HG02852 (cell line): ENCODE data around the gene CSF2.

Source experiments
- ATAC-seq: cut with Tn5 transposase; IDR thresholded peaks from one replicate; pipeline ENCODE4 v1.9.1; 2021; ENCODE audit warnings: mild to moderate bottlenecking, moderate library complexity; ENCODE audit not compliant: unreplicated experiment

The CSF2 gene

DNA sequence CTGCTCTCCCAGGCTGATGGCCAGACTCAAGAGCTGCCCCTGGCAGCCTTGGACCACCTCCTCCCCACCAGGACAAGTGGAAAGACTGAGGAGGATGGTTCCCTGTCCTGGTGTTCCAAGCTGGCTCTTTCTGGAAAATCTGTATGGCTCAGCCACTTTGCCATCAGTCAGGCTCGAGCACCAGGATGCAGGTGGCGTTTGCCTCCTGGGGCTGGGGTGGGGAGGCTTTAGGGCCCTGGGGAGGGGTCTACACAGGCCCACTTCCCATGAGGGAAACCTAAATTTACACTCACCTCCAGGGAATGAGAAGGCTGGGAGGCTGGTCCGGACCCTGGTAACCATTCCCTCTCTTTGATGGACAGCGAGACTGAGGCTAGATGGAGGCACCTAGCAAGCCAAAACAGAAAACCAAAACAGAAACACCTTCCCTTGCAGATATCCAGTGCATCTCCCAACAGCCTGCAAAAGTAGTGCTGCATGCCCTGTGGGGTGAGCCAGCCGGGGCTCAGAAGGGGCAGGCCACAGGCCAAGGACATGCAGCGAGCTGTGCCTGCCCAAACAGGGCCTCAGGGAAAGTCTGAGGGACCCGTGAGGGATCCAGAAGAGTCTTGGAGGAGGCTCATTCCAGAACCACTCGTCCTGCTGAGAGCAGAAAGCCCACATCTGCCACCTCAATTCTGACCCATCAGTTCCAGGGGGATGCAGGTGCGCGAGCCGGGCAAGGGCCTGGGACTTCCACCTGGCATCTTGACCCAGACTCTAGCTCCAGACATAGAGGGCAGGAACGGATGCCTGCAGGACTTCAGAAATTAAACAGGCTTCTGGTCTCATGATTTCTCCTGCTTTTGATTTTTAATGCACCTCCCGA lies 5.4 kb upstream of the CSF2 start:
- no peak for ATAC-seq

DNA sequence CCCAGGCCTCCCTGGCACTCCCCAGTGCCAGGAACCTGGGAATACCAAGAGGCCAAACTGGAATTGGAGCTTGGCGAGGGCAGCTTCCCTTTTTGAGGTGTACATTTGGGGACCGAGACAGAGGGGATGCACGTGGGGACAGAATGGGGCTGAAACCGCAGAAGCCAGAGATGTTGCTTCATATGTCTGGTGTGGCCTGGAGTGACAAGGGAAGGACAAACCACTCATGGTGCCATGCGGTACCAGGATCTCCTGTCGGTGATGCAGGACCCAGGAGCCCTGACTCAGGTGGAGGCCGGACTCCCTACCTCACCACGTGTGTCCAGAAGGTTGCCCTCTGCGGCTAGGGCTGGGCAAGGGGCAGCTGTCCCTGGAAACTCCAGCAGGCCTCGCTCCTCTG lies 4.0 kb upstream of the CSF2 start:
- ATAC-seq: no peak

- ATAC-seq: no peak
Observed at GRCh38 chr5:132069994-132070393, 3.6 kb upstream of the CSF2 start.

DNA sequence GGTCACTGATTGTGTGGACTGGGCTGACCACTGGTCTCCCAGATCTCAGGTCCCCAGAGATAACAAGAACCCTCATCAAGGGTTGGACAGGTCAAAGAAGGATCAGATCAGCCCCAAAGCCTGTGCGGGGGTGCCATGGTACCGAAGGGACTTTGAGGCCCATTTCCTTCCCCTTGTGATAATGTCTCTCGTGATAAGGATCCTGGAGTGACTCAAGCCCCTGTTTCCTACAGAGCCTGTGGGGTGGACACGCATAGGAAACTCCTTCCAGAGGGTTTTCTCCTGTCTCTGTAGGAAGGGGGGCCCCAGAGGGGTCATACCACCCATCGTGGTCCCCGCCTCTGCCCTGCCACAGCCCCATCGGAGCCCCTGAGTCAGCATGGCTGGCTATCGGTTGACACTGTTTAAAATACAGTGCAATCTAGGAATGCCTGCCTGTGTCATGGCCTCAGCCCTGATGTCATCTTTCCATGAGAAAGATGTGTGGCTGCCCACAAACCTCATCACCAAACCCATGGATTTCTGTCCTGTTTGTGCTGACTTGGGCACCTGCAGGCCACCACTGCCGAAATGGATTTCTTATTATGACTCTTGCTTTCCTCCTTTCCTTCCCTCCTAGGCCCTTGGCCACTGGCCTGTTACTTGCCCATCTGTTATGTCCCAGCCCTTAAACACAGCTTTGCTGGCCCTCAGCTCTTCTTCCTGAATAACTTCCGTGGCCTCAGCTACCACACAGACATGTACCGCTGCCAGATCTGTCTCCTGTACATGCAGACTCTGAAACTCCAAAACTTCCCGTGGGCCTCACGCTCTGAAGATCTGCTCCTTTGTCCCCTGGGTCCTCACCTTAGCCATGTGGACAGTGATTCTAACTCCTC lies 2.9 kb upstream of the CSF2 start:
- no peak for ATAC-seq

DNA sequence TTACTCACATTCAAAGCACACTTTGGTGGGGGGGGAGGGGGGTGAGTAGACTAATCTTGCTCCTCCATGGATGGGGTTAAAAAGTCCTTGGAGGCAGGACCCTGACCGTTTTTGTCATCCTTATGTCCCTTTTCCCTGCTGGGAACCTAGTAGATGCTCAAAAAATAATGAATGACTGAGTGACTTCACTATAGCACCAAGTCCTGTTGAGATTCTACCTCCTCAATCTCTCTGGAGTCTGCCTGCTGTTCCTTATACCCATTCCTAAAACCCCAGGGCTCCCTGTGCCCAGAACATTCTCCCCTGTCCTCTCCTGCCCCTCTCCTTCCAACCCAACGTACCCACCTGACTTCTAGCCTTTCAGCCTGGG lies 2.3 kb upstream of the CSF2 start:
- ATAC-seq: no peak

DNA sequence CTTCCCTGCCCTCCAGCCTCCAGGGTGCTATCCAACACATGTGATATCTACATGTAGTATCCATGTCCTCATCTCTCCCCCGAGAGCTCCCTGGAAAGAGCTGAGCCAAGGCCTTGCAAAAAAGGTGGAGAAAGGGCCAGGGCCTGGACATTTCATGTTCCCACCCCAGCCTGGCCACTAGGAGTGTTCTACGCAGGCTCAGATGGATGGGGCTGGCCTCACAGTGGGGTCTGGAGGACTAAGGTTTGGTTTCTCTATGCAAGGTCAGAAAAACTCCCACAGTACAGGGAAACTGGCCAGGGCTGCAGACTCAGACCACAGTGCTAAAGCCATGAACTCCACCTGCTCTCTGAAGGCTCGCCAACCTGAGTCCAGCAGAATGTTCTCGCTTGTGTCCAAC lies 1.5 kb upstream of the CSF2 start:
- no peak for ATAC-seq

- no peak for ATAC-seq
Observed at GRCh38 chr5:132072528-132072927, 1.1 kb upstream of the CSF2 start.

DNA sequence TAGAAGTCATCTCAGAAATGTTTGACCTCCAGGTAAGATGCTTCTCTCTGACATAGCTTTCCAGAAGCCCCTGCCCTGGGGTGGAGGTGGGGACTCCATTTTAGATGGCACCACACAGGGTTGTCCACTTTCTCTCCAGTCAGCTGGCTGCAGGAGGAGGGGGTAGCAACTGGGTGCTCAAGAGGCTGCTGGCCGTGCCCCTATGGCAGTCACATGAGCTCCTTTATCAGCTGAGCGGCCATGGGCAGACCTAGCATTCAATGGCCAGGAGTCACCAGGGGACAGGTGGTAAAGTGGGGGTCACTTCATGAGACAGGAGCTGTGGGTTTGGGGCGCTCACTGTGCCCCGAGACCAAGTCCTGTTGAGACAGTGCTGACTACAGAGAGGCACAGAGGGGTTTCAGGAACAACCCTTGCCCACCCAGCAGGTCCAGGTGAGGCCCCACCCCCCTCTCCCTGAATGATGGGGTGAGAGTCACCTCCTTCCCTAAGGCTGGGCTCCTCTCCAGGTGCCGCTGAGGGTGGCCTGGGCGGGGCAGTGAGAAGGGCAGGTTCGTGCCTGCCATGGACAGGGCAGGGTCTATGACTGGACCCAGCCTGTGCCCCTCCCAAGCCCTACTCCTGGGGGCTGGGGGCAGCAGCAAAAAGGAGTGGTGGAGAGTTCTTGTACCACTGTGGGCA lies 642 bp downstream of the CSF2 start:
- no peak for ATAC-seq

DNA sequence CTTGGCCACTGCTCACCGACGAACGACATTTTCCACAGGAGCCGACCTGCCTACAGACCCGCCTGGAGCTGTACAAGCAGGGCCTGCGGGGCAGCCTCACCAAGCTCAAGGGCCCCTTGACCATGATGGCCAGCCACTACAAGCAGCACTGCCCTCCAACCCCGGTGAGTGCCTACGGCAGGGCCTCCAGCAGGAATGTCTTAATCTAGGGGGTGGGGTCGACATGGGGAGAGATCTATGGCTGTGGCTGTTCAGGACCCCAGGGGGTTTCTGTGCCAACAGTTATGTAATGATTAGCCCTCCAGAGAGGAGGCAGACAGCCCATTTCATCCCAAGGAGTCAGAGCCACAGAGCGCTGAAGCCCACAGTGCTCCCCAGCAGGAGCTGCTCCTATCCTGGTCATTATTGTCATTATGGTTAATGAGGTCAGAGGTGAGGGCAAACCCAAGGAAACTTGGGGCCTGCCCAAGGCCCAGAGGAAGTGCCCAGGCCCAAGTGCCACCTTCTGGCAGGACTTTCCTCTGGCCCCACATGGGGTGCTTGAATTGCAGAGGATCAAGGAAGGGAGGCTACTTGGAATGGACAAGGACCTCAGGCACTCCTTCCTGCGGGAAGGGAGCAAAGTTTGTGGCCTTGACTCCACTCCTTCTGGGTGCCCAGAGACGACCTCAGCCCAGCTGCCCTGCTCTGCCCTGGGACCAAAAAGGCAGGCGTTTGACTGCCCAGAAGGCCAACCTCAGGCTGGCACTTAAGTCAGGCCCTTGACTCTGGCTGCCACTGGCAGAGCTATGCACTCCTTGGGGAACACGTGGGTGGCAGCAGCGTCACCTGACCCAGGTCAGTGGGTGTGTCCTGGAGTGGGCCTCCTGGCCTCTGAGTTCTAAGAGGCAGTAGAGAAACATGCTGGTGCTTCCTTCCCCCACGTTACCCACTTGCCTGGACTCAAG lies 1.5 kb downstream of the CSF2 start:
- no peak for ATAC-seq

- no peak for ATAC-seq
Observed at GRCh38 chr5:132075719-132076077, 2.1 kb downstream of the CSF2 start.

DNA sequence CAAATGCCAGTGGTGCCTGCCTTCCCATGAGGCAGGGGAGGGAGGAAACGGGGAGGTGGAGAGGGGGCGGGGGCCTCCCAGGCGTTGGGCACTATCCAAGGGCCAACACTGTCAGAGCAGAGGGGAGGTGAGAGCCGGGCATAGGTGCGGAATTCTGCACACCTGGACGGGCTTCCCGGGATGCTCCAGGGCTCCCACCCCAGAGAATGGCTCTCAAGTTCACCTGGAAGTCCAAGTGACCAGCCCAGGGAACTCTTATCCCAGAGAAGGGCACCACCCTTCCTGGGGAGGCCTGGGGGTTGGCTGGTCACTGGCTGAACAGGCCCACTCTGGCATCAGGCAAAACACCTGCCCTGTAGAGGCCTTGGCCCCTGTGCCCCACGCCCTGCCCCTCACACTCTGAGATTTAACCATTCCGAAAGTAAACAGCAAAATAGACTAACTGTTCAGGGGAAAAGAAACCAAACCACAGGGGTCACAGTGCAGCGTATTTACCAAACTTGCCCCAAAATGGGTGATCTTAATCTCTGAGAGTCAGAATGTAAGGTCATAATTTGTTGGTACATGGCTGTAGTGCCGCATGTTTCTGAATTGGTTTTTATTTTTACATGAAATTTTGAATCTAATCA lies 2.7 kb downstream of the CSF2 start:
- ATAC-seq: no peak

GRCh38 chr5:132076983-132077382 lies 3.4 kb downstream of the CSF2 start:
- no peak for ATAC-seq

DNA sequence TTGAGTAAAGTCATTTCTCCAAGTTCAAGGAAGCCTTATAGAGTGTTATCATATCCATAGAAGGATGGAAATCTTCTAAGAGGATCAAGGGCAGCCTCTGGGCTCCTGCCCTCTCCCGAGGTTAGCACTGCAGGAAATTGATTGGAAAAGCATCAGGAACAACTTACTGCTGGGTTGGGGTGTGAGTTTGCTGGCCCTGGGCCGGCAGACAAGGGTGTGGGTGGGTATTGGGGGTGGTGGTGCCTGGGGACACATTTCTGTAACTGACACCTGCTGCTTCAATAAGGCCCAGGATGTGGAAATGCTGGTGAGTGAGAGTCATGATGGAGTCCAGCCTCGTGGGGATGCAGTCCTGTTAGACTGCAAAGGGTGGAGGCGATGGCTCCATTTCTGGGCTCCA lies 5.5 kb downstream of the CSF2 start:
- ATAC-seq: no peak

GRCh38 chr5:132079619-132080018 lies 6.0 kb downstream of the CSF2 start:
- no peak for ATAC-seq

DNA sequence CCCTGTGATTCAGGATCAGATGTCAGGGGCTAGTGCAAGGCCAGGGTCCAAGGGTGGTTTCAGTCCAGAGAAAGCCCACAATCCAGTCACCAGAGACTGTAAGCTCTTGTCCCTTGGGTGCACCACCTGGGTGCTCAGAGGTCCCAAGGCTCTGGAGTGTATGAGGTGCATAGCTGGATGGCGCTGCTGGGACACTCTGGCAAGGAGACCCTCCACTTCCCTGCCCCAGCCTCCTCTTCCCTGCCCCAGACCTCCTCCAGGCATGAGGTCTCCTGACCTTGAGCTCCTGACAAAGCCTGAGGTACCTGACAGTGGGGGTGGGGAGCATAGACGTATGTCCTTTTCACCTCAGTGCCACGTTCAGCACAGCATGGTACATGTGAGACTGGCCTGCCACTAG lies 7.0 kb downstream of the CSF2 start:
- no peak for ATAC-seq

DNA sequence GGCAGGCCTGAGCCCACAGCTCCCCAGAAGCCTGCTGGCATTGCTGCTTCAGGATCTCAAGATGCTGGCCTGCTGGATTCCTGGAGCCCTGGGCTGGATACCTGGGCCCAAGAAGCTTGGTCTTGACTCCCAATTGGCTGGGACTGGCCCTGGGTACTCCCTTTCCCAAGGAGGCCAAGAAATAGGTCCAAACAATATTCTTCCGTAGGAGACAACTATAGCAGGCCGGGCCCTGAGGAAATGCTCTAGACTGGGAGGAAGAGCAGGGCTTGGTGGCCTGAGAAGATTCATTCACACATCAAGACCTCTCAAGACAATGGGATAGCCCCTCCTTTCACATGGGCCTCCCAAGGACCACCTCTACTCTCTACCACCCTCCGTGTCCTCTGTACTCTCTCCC lies 7.9 kb downstream of the CSF2 start:
- no peak for ATAC-seq

DNA sequence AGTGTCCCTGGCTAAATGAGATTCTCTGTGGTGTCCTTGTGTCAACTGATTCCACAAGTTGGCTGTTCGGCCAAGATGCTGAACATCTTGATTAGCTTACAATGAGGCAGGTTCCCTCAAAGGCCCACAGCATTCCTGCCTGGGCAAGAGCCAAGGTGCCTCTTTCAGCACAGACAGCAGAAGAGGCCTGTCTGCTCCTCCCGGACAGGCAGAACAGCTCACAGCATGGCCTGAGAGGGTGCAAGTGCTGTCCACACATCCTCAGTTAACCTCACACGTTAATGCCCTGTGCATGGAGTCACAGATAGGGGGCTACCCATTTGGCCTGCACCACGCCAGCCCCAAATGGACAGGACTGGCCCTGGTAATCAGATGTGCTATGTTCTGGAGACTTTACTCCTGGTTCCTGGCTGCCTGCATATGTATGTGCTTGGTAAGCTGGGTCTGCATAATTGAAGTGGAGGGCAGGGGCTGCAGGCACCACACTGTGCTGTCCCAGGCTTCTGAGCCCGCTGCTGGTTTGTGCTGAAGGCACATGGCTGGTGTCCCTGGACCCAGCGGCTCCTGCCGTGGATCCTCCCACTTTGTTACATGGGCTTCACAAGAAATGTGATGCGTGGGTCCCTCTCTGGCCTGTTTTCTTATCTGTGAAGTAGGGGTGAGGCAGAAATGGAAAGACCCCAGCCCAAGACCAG lies 8.9 kb downstream of the CSF2 start:
- ATAC-seq: no peak

DNA sequence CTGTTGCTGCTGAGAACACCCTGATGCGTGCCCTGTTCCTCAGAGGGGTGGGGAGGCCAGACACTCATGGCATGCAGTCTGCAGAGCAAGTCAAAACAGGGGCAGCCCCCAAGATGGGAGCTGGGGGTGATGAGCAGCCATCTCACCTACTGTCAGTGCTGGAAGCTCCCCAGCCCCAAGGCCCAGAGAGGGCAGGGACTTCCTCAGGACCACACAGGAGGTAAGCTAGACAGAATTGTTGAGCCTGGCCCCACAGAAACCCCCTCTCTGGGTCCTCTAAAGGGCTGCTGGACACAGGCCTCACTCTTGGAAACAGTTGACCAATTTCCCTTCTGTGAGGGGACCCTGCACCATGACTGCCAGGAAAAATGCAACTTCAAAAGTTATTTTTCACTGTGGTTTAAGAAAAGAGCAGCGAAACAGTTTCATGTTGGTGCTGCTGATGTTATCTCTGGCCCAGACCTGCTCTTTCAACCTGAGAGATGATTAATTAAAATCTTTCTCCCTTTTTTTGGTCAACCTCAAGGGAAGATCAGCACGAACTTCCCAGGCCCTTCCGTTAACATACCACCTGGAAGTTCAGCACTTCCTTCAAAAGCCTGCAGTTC lies 9.6 kb downstream of the CSF2 start:
- ATAC-seq: peak; percentile 55

- no peak for ATAC-seq
Observed at GRCh38 chr5:132085686-132086085, 12.1 kb downstream of the CSF2 start.
